Left renal pelvis (tissue), 4 donors: ENCODE data around the gene PAFAH2. TPM values are rescaled to one million over a fixed set of nuclear protein-coding genes. Genes with fewer than 3 reads are reported as not detected.

Experiments used
- DNase-seq, 4 donors: peaks; one replicate each; pipeline ENCODE4 v3.0.0-alpha.2; 2013; ENCODE audit warnings: low read depth in 4 of 4, low spot score in 3 of 4
- polyA plus RNA-seq, 4 donors: library from polyadenylated mRNA; unstranded; fragments of 120-200 nt; gene quantifications; one replicate each; pipeline ENCODE4 v1.2.1, GENCODE V29; 2013; ENCODE audit not compliant: insufficient read length in 4 of 4

PAFAH2 gene
- polyA plus RNA-seq = 10 to 100 TPM in 3 of 4 donors, 1 to 10 TPM in 1; 5.0 to 20.0 (median 17.2) TPM

DNA sequence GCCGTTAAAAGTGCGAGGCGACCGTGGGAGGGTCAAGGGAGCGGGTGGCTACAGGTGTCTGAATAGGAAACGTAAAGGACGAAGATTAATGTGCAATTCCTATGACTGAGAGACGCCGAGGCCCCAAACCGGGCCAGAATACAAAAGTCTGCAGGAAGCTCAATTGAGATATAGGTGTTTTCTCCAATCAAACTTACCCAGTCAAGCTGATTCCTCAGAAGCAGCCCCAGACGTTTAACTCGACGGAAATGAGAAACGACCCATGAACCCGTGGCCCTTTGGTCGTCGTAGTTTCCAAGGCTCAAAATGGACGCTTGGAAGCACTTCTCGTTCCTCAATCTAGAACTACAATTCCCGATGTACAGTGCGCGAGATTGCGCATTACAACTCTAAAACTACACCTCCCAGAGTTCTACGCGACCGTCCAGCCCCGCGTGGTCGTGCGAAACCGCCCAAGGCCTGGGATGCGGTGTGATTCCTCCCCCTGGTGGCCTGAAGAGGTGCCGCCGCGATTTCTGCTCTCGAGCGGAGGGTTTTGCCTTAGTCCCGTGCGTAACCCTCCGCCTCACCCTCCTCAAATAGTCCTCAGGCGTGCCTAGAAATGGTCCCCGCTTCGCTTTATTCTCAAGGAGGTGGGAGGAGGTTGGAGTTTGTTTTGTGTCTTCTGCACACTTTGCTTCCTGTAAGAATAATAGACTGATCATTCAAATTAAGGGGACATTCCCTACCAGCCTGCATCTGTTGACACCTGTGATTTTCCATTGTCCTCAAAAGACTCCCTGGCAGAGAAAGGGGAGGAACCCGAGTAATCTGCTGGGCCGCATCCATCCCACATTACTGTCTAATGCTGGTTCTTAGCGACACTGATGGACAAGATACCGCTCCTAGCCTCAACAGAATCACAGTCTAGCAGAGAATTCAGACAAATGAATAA, at the start of gene PAFAH2:
Gene PAFAH2, minus strand, starts transcription at position 236 of the 934 bp plus-strand sequence. CDS start 7,247 bp downstream, outside the sequence.
- peak; percentile 99 to 100 (median 99) for DNase-seq

DNA sequence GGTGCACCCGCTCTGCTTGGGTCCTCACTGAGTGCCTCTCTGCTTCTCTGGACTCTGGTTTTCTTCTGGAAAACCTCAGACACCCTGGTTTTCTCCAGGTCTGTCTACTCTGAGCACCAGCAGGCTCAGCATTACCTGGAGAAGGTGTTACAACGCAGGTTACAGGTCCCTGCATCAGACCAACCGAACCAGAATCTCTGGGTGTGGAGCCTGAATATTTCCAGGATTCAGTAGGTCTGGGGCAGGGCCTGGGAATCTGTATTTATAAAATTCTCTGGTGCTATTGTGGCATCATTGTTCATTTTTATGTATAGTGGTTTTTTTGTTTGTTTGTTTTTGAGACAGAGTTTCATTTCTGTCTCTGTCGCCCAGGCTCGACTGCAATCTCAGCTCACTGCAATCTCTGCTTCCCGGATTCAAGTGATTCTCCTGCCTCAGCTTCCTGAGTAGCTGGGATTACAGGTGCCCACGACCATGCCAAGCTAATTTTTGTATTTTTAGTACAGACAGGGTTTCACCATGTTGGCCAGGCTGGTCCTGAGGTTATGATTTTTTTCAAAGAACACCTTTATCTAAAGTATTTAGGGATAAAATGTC, 49.5 kb upstream of the PAFAH2 start:
- no peak for DNase-seq

GRCh38 chr1:26046246-26047095, 48.6 kb upstream of the PAFAH2 start:
- DNase-seq = no peak

GRCh38 chr1:26045722-26046245, 47.9 kb upstream of the PAFAH2 start, which contains the start of gene SLC30A2:
SLC30A2 (minus strand) TSS chr1:26046118; CDS start chr1:26045896, 222 bp downstream.
- DNase-seq = no peak

DNA sequence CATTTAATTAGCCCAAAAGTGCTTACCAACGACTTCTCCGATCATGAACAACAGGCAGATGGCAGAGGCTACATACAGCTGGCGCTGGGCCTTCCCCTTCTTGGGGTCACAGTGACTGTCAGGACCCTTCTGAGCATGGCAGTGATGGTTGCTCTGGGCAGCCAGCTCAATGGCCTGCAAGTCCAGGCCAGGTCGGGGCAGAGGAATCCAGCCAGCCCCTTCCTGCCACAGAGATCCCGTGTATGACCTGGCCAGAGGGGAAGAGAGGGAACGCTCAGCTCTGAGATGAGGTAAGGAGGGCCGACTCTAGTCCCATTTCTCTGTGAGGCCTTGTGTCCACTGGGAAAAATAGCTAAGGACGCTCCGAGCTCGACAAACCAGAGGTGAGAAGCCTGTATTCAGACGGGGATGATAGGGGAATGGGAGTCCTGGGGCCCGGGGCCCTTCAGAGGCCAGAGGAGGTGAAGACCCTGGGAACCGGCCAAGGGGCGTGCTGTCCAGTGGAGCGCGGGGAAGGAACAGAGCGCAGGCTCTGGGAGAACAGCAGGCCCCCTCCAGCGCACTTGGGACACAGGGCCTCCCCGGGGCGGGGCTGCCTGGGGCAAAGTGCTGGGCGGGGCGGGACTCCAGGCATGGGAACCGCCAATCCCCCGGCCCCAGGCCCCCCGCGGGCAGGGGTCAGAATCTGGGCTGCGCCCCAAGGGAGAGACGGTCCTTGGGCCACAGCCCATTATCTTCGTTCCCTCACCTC, 47.3 kb upstream of the PAFAH2 start:
- DNase-seq = no peak

DNA sequence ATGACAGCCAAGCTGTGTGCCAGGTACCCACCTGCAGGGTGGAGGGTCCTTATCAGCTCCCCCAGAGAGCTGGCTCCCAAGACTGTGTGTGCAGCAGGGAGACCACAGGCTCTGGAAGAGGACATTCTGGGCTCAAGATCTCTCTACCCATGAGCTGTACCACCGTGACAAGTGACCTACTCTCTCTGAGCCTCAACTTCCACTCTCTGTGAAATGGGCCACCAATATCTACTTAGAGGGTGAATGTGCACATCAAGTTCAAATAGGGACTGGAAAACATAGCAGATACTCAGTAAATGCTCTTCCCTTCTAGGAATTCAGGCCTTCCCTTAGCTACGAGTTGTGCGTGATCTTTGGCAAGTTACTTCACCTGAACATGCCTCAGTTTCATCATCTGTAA, 46.6 kb upstream of the PAFAH2 start:
- DNase-seq = no peak

DNA sequence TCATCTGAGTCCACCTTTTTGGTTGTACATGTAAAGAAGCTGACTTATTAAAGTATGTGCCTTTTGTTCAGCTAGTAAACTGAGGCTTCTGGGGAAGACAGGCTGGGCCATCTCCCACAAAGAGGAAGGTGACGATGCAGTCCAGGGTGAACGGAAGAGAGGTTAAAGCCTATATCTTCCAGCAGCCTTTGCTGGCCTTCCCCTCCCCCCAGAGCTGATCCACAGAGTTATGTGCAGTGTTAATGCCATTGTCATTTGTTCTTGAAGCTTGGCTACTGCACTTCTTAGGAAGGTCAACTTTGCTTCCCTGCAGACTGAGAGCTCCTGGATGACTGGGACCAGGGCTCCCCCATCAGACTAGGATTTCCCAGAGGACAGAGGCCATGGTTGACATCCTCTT, 45.9 kb upstream of the PAFAH2 start:
- no peak for DNase-seq

GRCh38 chr1:26041978-26042377, 44.1 kb upstream of the PAFAH2 start:
- no peak for DNase-seq

GRCh38 chr1:26041401-26041800, 43.5 kb upstream of the PAFAH2 start:
- DNase-seq = no peak

GRCh38 chr1:26038904-26039303, 41.0 kb upstream of the PAFAH2 start:
- no peak for DNase-seq

DNA sequence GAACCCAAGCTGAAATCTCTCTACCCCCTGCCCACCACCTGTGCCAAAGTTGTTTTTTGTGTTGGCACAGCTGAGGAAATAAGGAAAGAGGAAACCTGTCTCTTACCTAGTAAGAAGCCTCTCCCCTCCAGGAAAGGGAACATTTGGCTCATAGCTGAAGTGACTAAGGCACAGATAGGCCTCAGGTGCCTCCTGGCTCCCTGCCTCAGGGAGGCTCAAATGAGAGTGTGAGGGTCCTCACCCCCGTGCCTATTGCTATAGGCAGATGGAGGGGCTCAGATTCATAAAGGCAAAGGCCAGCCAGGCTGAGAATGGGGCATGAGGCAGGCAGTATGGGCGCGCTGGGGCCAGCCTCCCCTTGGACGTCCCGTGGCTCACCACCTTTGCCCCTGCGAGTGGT, 40.6 kb upstream of the PAFAH2 start:
- no peak for DNase-seq

GRCh38 chr1:26037904-26038303, 40.0 kb upstream of the PAFAH2 start:
- no peak for DNase-seq

- no peak for DNase-seq
Observed at GRCh38 chr1:26036756-26037281, 39.0 kb upstream of the PAFAH2 start.

DNA sequence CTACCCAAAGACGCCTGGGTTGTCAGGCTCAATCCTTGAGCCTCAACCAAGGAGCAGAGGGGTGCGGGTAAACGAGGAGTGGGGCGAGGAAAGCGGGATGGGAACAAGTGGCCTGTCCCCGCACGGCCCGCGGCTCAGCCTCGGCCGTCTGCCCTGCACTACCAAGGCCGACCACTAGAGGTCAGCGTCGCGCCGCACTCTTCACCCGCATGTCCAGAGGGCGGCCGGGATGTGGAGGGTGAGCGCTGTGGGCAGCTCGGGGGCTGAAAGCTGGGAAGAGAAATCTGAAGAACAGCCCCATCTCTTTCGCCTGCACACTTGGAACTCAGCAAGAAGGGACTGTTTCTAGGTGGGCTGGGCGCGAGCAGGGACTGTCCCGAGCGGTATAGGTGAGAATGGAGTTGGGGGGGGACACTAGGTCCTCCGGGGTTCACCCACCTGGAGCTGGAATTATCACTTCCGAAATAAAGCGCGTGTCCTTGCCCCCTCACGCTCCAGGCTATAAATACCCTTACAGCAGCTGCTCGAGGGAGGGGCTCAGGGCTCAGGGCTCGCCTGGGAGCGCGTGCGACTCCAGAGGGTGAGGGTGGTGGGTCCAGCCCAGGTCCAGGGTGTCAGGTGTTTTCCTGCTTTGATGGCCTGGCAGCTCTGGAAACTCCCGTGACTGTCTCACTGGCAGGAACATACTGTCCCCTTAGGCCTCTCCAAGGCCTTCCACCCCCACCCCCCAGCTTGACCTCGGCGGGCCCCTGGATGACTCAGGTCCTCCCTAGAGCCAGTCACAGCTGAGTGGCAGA, 38.3 kb upstream of the PAFAH2 start:
- peak in 2 of 4 donors; percentile 65 to 67 for DNase-seq

GRCh38 chr1:26035203-26035958, 37.5 kb upstream of the PAFAH2 start:
- DNase-seq = peak; percentile 72 to 85 (median 75)

DNA sequence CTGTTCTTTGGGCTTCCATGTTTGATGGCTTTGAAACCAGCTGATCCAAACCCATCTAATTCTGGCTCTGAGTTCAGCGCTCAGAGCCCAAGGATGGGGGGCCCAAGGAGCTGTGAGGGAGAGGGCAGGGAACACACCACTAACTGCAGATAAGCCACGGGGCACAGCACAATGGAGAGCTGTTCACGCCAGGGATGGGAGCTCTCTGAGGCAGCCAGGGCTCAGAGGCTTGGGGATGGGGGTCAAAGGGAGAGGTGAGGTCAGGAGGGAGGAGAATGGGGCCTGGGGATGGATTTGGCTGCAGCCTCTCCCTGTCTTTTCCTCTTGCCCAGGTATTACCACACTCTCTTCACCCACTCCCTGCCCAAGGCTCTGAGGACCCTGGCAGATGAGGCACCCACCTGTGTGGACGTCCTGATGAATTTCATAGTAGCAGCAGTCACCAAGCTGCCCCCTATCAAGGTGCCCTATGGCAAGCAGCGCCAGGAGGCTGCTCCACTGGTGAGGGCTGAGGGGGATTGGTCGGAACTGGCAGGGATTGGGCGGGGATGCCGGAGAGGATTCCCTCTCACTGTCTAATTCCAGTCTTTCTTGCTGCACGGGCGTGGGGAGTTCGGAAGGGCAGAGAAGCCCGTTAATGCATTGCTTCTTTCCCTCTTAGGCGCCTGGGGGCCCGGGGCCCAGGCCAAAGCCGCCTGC, 36.8 kb upstream of the PAFAH2 start:
- no peak for DNase-seq

- no peak for DNase-seq
Observed at GRCh38 chr1:26032656-26033357, 34.9 kb upstream of the PAFAH2 start.
